Neural cell (in vitro differentiated cells): Measurements from ENCODE around the gene RAB17. TPM values are rescaled to one million over a fixed set of nuclear protein-coding genes. Genes with fewer than 3 reads are reported as not detected.

Experiments
- H2AFZ ChIP-seq: fragments of 200-600, 300-800 bp; sonication (generic), shearing (Covaris generic); 2 replicates; pipeline ENCODE4 v1.6.0; 2014; ENCODE audit warnings: low read depth, mild to moderate bottlenecking, antibody characterized with exemption, low read length, moderate library complexity
- H3F3A ChIP-seq: fragments of 200-600 bp; shearing (Covaris generic); 2 replicates; pipeline ENCODE4 v1.6.1; 2016; ENCODE audit warnings: mild to moderate bottlenecking, moderate library complexity, mixed read lengths, antibody characterized with exemption, low read length; ENCODE audit not compliant: insufficient read depth, poor library complexity, severe bottlenecking
- H3K27ac ChIP-seq: fragments of 200-600, 300-800 bp; sonication (generic), shearing (Covaris generic); 2 replicates; pipeline ENCODE4 v1.5.1; 2014; ENCODE audit warnings: mild to moderate bottlenecking, low read length, moderate library complexity
- H3K27me3 ChIP-seq: fragments of 300-800, 200-600 bp; sonication (generic), shearing (Covaris generic); 2 replicates; pipeline ENCODE4 v1.6.0; 2014; ENCODE audit warnings: mild to moderate bottlenecking, low read depth, low read length, moderate library complexity; ENCODE audit not compliant: insufficient read depth
- H3K36me3 ChIP-seq: fragments of 300-800, 200-600 bp; sonication (generic), shearing (Covaris generic); 2 replicates; pipeline ENCODE4 v1.5.1; 2014; ENCODE audit warnings: mild to moderate bottlenecking, antibody characterized with exemption, low read length, moderate library complexity; ENCODE audit not compliant: insufficient read depth
- H3K4me2 ChIP-seq: fragments of 300-800, 200-600 bp; sonication (generic), shearing (Covaris generic); 2 replicates; pipeline ENCODE4 v1.6.0; 2014; ENCODE audit warnings: mild to moderate bottlenecking, low read length
- H3K4me3 ChIP-seq: fragments of 300-800, 200-600 bp; sonication (generic), shearing (Covaris generic); 2 replicates; pipeline ENCODE4 v1.5.1; 2014; ENCODE audit warnings: mild to moderate bottlenecking, low read length, moderate library complexity
- H3K79me2 ChIP-seq: fragments of 200-600 bp; shearing (Covaris generic); replicated peaks from 2 replicates; pipeline ENCODE4 v1.6.0; 2014; ENCODE audit warnings: mild to moderate bottlenecking, low read length, moderate library complexity; ENCODE audit not compliant: insufficient read depth
- H3K9ac ChIP-seq: fragments of 300-800, 200-600 bp; sonication (generic), shearing (Covaris generic); 2 replicates; pipeline ENCODE4 v1.6.1; 2016; ENCODE audit warnings: mild to moderate bottlenecking, low read length, mixed read lengths
- H3K9me2 ChIP-seq: fragments of 200-600 bp; shearing (Covaris generic); 2 replicates; pipeline ENCODE4 v1.6.1; 2016; ENCODE audit warnings: mild to moderate bottlenecking, low read length, mixed read lengths; ENCODE audit not compliant: insufficient read depth
- H3K9me3 ChIP-seq: fragments of 200-600, 300-800 bp; sonication (generic), shearing (Covaris generic); 2 replicates; pipeline ENCODE4 v1.6.1; 2016; ENCODE audit warnings: mild to moderate bottlenecking, mixed run types, low read length, moderate library complexity, mixed read lengths
- H4K20me1 ChIP-seq: fragments of 200-600 bp; shearing (Covaris generic); 2 replicates; pipeline ENCODE4 v1.6.1; 2016; ENCODE audit warnings: mild to moderate bottlenecking, mixed run types; ENCODE audit not compliant: insufficient read depth
- CTCF ChIP-seq: fragments of 450-650 bp; IDR thresholded peaks from 2 replicates; pipeline ENCODE4 v1.5.1; 2014; ENCODE audit warnings: antibody characterized with exemption, mild to moderate bottlenecking, moderate library complexity; ENCODE audit not compliant: poor library complexity, severe bottlenecking
- EP300 ChIP-seq: fragments of 450-650 bp; conservative IDR thresholded peaks from 2 replicates; pipeline ENCODE4 v1.6.1; 2014; ENCODE audit warnings: antibody characterized with exemption, mild to moderate bottlenecking, moderate library complexity; ENCODE audit not compliant: poor library complexity, severe bottlenecking
- EZH2 ChIP-seq: fragments of 200-600, 300-800 bp; shearing (Covaris generic), sonication (generic); IDR thresholded peaks from 2 replicates; pipeline ENCODE4 v1.6.1; 2014; ENCODE audit warnings: antibody characterized with exemption, low read length, borderline replicate concordance, mild to moderate bottlenecking; ENCODE audit not compliant: insufficient read depth, poor library complexity, severe bottlenecking
- MXI1 ChIP-seq: fragments of 450-650 bp; conservative IDR thresholded peaks from 2 replicates; pipeline ENCODE4 v1.6.1; 2014; ENCODE audit warnings: antibody characterized with exemption, mild to moderate bottlenecking; ENCODE audit not compliant: poor library complexity, severe bottlenecking
- POLR2AphosphoS5 ChIP-seq: IDR thresholded peaks from 2 replicates; pipeline ENCODE4 v1.6.1; 2012
- RAD21 ChIP-seq: fragments of 450-650 bp; conservative IDR thresholded peaks from 2 replicates; pipeline ENCODE4 v1.6.1; 2014; ENCODE audit warnings: antibody characterized with exemption, mild to moderate bottlenecking, moderate library complexity
- SMC3 ChIP-seq: fragments of 450-650 bp; conservative IDR thresholded peaks from 2 replicates; pipeline ENCODE4 v1.6.1; 2014; ENCODE audit warnings: antibody characterized with exemption, mild to moderate bottlenecking, moderate library complexity; ENCODE audit not compliant: poor library complexity
- TAF1 ChIP-seq: IDR thresholded peaks from 2 replicates; pipeline ENCODE4 v1.6.1; 2012; ENCODE audit warnings: low read depth
- polyA plus RNA-seq: library from polyadenylated mRNA; depleted of rRNA; stranded (reverse); fragments of >200 nt; gene quantifications from 2 replicates; pipeline ENCODE4 v1.2.3, GENCODE V29; 2014
- TF ChIP-seq, protein P1 (sequence below): IDR thresholded peaks from 2 replicates; pipeline ENCODE4 v1.6.1; 2012; ENCODE audit warnings: borderline replicate concordance

The RAB17 gene
- polyA plus RNA-seq, 1 donor from 2014 or later: not detected

GRCh38 chr2:237569041-237569440, 21.5 kb downstream of the RAB17 start:
- H3K9ac ChIP-seq: no peak overlapping the region
- H2AFZ ChIP-seq: no peak overlapping the region
- H3K4me2 ChIP-seq: no peak overlapping the region
- no peak overlapping the region for H3K27ac ChIP-seq
- H3K9me2 ChIP-seq: no peaks in the 10 kb centered on the region
- no peaks in the 10 kb centered on the region for H3K79me2 ChIP-seq
- H3F3A ChIP-seq: no peaks in the 10 kb centered on the region
- no peak overlapping the region for H3K4me3 ChIP-seq
- TF ChIP-seq EP300: no peak
- TF ChIP-seq POLR2AphosphoS5: no peak
- no peak for TF ChIP-seq TAF1
- no peak for TF ChIP-seq SMC3
- H3K36me3 ChIP-seq: no peaks in the 10 kb centered on the region
- H3K9me3 ChIP-seq: no peaks in the 10 kb centered on the region
- no peaks in the 10 kb centered on the region for H4K20me1 ChIP-seq
- H3K27me3 ChIP-seq: no peaks in the 10 kb centered on the region

- Histone ChIP-seq H3K9me3 (no peaks in the 10 kb centered on the region), H3K79me2 (no peaks in the 10 kb centered on the region), H3K36me3 (no peaks in the 10 kb centered on the region), H2AFZ (no peak overlapping the region), H3K9me2 (no peaks in the 10 kb centered on the region), H3K4me3 (no peak overlapping the region), H3K4me2 (no peak overlapping the region), H3K27me3 (no peaks in the 10 kb centered on the region), H3F3A (no peaks in the 10 kb centered on the region), H3K27ac (no peak overlapping the region), H4K20me1 (no peaks in the 10 kb centered on the region), H3K9ac (no peak overlapping the region)
- TF ChIP-seq MXI1: no peak
- TF ChIP-seq, protein P1, sequence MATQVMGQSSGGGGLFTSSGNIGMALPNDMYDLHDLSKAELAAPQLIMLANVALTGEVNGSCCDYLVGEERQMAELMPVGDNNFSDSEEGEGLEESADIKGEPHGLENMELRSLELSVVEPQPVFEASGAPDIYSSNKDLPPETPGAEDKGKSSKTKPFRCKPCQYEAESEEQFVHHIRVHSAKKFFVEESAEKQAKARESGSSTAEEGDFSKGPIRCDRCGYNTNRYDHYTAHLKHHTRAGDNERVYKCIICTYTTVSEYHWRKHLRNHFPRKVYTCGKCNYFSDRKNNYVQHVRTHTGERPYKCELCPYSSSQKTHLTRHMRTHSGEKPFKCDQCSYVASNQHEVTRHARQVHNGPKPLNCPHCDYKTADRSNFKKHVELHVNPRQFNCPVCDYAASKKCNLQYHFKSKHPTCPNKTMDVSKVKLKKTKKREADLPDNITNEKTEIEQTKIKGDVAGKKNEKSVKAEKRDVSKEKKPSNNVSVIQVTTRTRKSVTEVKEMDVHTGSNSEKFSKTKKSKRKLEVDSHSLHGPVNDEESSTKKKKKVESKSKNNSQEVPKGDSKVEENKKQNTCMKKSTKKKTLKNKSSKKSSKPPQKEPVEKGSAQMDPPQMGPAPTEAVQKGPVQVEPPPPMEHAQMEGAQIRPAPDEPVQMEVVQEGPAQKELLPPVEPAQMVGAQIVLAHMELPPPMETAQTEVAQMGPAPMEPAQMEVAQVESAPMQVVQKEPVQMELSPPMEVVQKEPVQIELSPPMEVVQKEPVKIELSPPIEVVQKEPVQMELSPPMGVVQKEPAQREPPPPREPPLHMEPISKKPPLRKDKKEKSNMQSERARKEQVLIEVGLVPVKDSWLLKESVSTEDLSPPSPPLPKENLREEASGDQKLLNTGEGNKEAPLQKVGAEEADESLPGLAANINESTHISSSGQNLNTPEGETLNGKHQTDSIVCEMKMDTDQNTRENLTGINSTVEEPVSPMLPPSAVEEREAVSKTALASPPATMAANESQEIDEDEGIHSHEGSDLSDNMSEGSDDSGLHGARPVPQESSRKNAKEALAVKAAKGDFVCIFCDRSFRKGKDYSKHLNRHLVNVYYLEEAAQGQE: no peak
- TF ChIP-seq EP300: no peak
- TF ChIP-seq TAF1: no peak
- TF ChIP-seq SMC3: no peak
- TF ChIP-seq RAD21: no peak
- TF ChIP-seq CTCF: no peak
- no peak for TF ChIP-seq EZH2
- no peak for TF ChIP-seq POLR2AphosphoS5
Observed at GRCh38 chr2:237568121-237568660, 22.3 kb downstream of the RAB17 start.
